HG02759 (cell line): ENCODE results near the gene CNIH4.
"Not testable (repeated sequence)": the region's sequence is repeated elsewhere in the genome, so short reads cannot be mapped to it uniquely, and the experiment has no call there.

Source experiments
- ATAC-seq: cut with Tn5 transposase; IDR thresholded peaks from one replicate; pipeline ENCODE4 v1.9.1; 2021; ENCODE audit warnings: mild to moderate bottlenecking, moderate library complexity; ENCODE audit not compliant: unreplicated experiment

CNIH4 gene

GRCh38 chr1:224348137-224348536 is 8.5 kb upstream of the CNIH4 start:
- no peak for ATAC-seq

- not testable (repeated sequence) for ATAC-seq
Observed at GRCh38 chr1:224349716-224350115, 7.0 kb upstream of the CNIH4 start.

- not testable (repeated sequence) for ATAC-seq
Observed at GRCh38 chr1:224352436-224353085, 4.1 kb upstream of the CNIH4 start.

GRCh38 chr1:224353975-224354925 is 2.4 kb upstream of the CNIH4 start:
- ATAC-seq = no peak

- ATAC-seq = no peak
Observed at GRCh38 chr1:224357626-224358124, 996 bp downstream of the CNIH4 start.

- ATAC-seq = no peak
Observed at GRCh38 chr1:224358237-224358636, 1.6 kb downstream of the CNIH4 start.

GRCh38 chr1:224359207-224359606 is 2.5 kb downstream of the CNIH4 start:
- no peak for ATAC-seq

GRCh38 chr1:224368409-224368808 is 11.7 kb downstream of the CNIH4 start:
- peak; percentile 82 for ATAC-seq

GRCh38 chr1:224373008-224373590 is 16.4 kb downstream of the CNIH4 start:
- ATAC-seq = no peak

- no peak for ATAC-seq
Observed at GRCh38 chr1:224375059-224375458, 18.4 kb downstream of the CNIH4 start.

GRCh38 chr1:224377676-224378006 is 21.0 kb downstream of the CNIH4 start:
- peak; percentile 58 for ATAC-seq

- peak; percentile 40 for ATAC-seq
Observed at GRCh38 chr1:224378855-224379631, 22.4 kb downstream of the CNIH4 start.

GRCh38 chr1:224380003-224380402 is 23.3 kb downstream of the CNIH4 start:
- peak; percentile 78 for ATAC-seq

GRCh38 chr1:224381880-224382548 is 25.3 kb downstream of the CNIH4 start:
- no peak for ATAC-seq

GRCh38 chr1:224383218-224383617 is 26.5 kb downstream of the CNIH4 start:
- no peak for ATAC-seq

GRCh38 chr1:224387302-224387912 is 30.7 kb downstream of the CNIH4 start:
- no peak for ATAC-seq

- no peak for ATAC-seq
Observed at GRCh38 chr1:224387943-224388342, 31.3 kb downstream of the CNIH4 start.

GRCh38 chr1:224390517-224390916 is 33.8 kb downstream of the CNIH4 start:
- ATAC-seq = no peak

- ATAC-seq = no peak
Observed at GRCh38 chr1:224392411-224393249, 36.0 kb downstream of the CNIH4 start.
